Kidney tubule cell (primary cell): ENCODE results near the gene ZCCHC8.
A peak's percentile ranks its signal among the peaks of the same experiment; 100 is the strongest.

ENCODE experiments used
- DNase-seq: peaks from one replicate; pipeline ENCODE4 v3.0.0-alpha.2; 2018; ENCODE audit warnings: low spot score

The ZCCHC8 gene

DNA sequence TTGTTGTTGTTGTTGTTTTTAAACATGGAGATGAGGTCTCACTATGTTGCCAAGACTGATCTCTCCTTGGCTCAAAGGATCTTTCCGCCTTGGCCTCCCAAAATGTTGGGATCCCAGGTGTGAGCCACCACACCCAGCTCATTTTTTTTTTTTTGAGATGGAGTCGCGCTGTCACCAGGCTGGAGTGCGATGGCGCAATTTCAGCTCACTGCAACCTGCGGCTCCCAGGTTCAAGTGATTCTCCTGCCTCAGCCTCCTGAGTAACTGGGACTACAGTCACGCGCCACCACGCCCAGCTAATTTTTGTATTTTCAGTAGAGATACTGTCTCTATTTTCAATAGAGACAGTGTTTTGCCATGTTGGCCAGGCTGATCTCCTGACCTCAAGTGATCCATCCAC is 73.3 kb downstream of the ZCCHC8 start:
- no peak for DNase-seq

DNA sequence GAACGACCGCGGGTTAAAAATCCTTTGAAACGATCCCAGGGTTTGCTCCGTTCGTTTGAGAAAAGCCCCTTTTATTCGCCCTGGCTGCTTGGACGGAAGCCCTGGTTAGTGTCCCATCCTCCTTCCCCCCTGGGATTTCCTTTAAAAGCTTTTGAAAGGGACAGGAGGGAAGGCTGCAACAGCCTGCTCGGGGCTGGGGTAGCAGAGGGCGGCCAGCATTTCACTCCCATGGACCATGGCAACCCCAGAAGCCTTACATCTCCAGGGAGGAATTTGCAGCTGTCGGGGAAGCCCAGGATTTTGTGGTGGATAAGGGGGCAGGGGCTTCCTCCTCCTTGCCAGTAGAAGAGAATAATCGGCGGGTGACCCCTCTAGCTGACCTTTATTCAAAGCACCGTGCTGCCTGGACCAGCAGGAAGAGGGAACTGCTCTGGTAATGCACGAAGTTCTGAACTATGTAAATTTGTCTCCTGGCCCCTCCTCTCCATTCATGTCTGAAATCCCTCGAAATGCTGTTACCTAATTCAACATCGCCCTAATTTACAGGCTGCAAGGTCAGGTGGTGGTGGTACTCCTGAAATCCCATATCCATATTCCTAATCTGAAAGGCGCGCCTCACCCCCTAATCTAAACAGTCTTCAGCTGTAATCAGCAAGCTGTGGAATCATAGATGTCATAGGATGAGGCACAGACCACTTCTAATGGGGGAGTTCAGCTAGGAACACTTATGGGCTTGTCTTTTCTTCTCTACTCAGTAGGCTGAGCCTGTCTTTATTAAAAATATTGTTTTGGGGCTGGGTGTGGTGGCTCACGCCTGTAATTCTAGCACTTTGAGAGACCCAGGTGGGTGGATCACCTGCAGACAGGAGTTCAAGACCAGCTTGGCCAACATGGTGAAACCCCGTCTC is 77.2 kb downstream of the ZCCHC8 start:
- peak; percentile 55 for DNase-seq

DNA sequence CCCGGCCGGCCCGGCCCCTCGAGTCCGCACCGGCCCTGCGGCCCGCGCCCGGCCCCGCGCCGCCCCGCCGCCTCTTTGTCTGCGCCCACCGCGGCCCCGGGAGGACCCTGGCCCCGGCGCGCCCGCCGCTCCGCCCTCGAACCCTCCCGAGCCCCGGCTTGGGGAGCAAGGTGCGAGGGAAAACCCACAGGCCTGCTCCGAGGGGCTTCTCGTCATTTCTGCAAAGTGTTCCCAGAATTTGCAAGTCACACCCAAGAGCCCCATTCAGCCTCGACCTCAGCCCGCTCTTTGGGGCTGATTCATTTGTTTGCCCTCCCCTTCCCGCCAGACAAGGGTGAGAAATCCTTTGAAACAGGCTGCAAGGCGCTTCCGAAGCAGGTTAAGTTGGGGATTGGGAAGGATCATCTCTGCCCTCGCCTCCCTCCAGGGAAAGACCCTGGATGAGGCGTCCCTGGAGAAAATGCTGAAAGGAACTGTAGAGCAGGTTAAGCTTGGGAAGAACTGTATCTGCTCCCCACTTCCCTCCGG is 77.9 kb downstream of the ZCCHC8 start:
- peak; percentile 76 for DNase-seq

DNA sequence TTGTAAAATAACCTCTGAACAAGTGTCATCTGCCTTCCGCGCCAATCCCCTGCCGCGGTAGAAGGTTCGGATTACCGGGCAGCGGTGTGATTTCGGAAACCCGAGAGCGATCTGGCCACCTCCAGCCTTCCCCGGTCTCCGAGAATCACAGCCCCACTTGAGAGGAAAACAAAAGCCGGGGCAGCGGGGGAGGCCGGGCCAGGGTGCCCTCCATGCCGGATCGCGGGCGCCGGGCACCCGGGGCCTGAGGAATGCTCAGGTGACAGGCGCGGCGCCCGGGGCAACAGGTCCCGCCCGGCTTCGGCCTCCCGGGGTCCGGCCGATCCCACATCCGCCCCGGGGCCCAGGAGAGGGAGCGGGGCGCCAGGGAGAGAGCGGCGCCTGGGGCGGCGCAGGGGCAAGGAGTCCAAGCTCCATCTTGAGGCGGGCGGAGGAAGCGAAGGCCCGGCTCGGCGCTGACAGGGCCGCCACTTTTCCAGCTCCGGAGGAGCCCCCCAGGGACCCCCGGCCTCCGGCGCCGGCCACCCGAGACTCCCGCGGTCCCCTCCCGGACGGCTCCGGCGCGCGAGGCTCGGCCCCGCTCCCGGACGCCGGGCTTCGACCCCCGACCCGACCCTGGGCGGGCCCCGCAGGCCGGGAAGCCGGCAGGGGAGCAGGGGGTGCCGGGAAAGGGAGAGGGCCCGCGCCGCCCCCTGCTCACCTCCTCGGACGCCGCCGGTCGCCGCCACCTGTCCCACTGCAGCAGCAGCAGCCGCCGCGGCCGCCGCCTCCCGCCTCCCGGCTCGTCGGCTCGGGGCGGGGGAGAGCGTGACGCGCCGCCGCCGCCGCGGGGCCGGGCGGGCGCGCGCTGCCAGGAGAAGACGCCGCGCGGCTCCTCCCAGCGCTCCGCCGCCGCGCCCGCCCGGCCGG is 78.7 kb downstream of the ZCCHC8 start, which contains the start of gene CLIP1:
CLIP1 (minus strand) TSS at position 849 of the 909 bp plus-strand sequence. CDS start 42,217 bp downstream, outside the sequence.
- DNase-seq = peak; percentile 85
